ENCODE results near the gene GID4.

- TF ChIP-seq ZZZ3 (CRISPR knock-in tag; IDR thresholded peaks at IDR 0.05; ENCODE audit: borderline replicate concordance), result no peak
- TF ChIP-seq RORA (CRISPR knock-in tag; IDR thresholded peaks at IDR 0.05), result no peak
- no peak for TF ChIP-seq FOXM1 (CRISPR knock-in tag; IDR thresholded peaks at IDR 0.05)
- TF ChIP-seq, protein P1, sequence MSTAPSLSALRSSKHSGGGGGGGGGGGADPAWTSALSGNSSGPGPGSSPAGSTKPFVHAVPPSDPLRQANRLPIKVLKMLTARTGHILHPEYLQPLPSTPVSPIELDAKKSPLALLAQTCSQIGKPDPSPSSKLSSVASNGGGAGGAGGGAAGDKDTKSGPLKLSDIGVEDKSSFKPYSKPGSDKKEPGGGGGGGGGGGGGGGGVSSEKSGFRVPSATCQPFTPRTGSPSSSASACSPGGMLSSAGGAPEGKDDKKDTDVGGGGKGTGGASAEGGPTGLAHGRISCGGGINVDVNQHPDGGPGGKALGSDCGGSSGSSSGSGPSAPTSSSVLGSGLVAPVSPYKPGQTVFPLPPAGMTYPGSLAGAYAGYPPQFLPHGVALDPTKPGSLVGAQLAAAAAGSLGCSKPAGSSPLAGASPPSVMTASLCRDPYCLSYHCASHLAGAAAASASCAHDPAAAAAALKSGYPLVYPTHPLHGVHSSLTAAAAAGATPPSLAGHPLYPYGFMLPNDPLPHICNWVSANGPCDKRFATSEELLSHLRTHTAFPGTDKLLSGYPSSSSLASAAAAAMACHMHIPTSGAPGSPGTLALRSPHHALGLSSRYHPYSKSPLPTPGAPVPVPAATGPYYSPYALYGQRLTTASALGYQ (CRISPR knock-in tag; IDR thresholded peaks at IDR 0.05), result no peak
- TF ChIP-seq MAFG (CRISPR knock-in tag; IDR thresholded peaks at IDR 0.05), result no peak
- no peak for TF ChIP-seq RFXAP (CRISPR knock-in tag; IDR thresholded peaks at IDR 0.05; ENCODE audit: borderline replicate concordance)
- TF ChIP-seq MAZ (IDR thresholded peaks at IDR 0.05; ENCODE audit: borderline replicate concordance, low read depth, low read length), result no peak
- no peak for TF ChIP-seq MAZ (CRISPR knock-in tag; IDR thresholded peaks at IDR 0.05; ENCODE audit: low read depth)
- TF ChIP-seq ZNF17 (CRISPR knock-in tag; IDR thresholded peaks at IDR 0.05), result no peak
- TF ChIP-seq, protein P2, sequence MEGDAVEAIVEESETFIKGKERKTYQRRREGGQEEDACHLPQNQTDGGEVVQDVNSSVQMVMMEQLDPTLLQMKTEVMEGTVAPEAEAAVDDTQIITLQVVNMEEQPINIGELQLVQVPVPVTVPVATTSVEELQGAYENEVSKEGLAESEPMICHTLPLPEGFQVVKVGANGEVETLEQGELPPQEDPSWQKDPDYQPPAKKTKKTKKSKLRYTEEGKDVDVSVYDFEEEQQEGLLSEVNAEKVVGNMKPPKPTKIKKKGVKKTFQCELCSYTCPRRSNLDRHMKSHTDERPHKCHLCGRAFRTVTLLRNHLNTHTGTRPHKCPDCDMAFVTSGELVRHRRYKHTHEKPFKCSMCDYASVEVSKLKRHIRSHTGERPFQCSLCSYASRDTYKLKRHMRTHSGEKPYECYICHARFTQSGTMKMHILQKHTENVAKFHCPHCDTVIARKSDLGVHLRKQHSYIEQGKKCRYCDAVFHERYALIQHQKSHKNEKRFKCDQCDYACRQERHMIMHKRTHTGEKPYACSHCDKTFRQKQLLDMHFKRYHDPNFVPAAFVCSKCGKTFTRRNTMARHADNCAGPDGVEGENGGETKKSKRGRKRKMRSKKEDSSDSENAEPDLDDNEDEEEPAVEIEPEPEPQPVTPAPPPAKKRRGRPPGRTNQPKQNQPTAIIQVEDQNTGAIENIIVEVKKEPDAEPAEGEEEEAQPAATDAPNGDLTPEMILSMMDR (CRISPR knock-in tag; IDR thresholded peaks at IDR 0.05), result no peak
- no peak for TF ChIP-seq ZNF282 (IDR thresholded peaks at IDR 0.05; ENCODE audit: partially characterized antibody)
- TF ChIP-seq JUNB (CRISPR knock-in tag; IDR thresholded peaks at IDR 0.05; ENCODE audit: borderline replicate concordance), result no peak
- no peak for TF ChIP-seq IKZF4 (CRISPR knock-in tag; IDR thresholded peaks at IDR 0.05; ENCODE audit: borderline replicate concordance, low read depth, not compliant biosample characterization)
- no peak for TF ChIP-seq MAFK (conservative IDR thresholded peaks at IDR 0.05 in 1 of 2, IDR thresholded peaks at IDR 0.05 in 1 of 2; ENCODE audit: low read length in 2 of 2)
- no peak for TF ChIP-seq SMC3 (IDR thresholded peaks at IDR 0.05; ENCODE audit: low read length)
These were observed 20.1 kb downstream of the GID4 start for GRCh38 chr17:18059283-18059682.

Measured in HepG2 (cell line).